Lung (tissue), 12 donors: Measurements from ENCODE around the gene PTPN13. TPM values are rescaled to one million over a fixed set of nuclear protein-coding genes. Genes with fewer than 3 reads are reported as not detected.

Experiments used
- ATAC-seq: fragments of 200-7000 bp; cut with Tn5 transposase; one replicate; pipeline ENCODE4 v1.9.1; 2020; ENCODE audit warnings: moderate number of reproducible peaks; ENCODE audit not compliant: insufficient read depth, low FRiP score
- DNase-seq, 3 donors: peaks; one replicate each; pipeline ENCODE4 v3.0.0-alpha.2; 2013 to 2017
- H3K27ac ChIP-seq, 2 donors: one replicate each; pipeline ENCODE4 v1.5.1; 2013; ENCODE audit warnings: mild to moderate bottlenecking in 2 of 2, moderate library complexity in 2 of 2, control low read depth in 1 of 2, inconsistent platforms in 1 of 2, low read depth in 1 of 2, low read length in 1 of 2
- H3K27me3 ChIP-seq, 3 donors: one replicate each; pipeline ENCODE4 v1.5.1; 2013; ENCODE audit warnings: low read length in 2 of 3; ENCODE audit not compliant: control insufficient read depth in 3 of 3, insufficient read depth in 3 of 3
- H3K36me3 ChIP-seq, 4 donors: one replicate each; pipeline ENCODE4 v1.5.1; 2013; ENCODE audit warnings: low read length in 4 of 4, mild to moderate bottlenecking in 1 of 4, moderate library complexity in 1 of 4; ENCODE audit not compliant: control insufficient read depth in 4 of 4, insufficient read depth in 4 of 4
- H3K4me1 ChIP-seq, 5 donors: one replicate each; pipeline ENCODE4 v1.5.1; 2013; ENCODE audit warnings: low read length in 5 of 5, mild to moderate bottlenecking in 2 of 5, moderate library complexity in 1 of 5; ENCODE audit not compliant: control insufficient read depth in 5 of 5, insufficient read depth in 5 of 5
- H3K4me3 ChIP-seq: one replicate; pipeline ENCODE4 v1.5.1; 2013; ENCODE audit warnings: mild to moderate bottlenecking, control low read depth, moderate library complexity
- H3K9ac ChIP-seq, 2 donors: one replicate each; pipeline ENCODE4 v1.5.1; 2013; ENCODE audit warnings: low read length in 2 of 2, control low read depth in 1 of 2; ENCODE audit not compliant: insufficient read depth in 1 of 2
- H3K9me3 ChIP-seq, 4 donors: one replicate each; pipeline ENCODE4 v1.5.1; 2013; ENCODE audit warnings: low read length in 3 of 4, mild to moderate bottlenecking in 1 of 4, moderate library complexity in 1 of 4; ENCODE audit not compliant: control insufficient read depth in 4 of 4, insufficient read depth in 3 of 4
- WGBS, 2 donors: extraction: QIAGEN DNeasy Blood & Tissue Kit; methylation state at CpG; one replicate each; pipeline ENCODE4 v1.1.7; 2013; 5-methylcytosine and 5-hydroxymethylcytosine counted together
- polyA plus RNA-seq, 2 donors: library from polyadenylated mRNA; stranded (reverse); fragments of 200-250 nt; gene quantifications; one replicate each; pipeline ENCODE4 v1.2.1, GENCODE V29; 2013
- total RNA-seq, 2 donors: library from RNA; depleted of rRNA in 1 of 2; stranded (reverse); fragments of >200 nt in 1 of 2; gene quantifications; one replicate each; pipeline ENCODE4 v1.2.1, GENCODE V29; 2014 to 2021
- TF ChIP-seq, protein P1 (sequence below): IDR thresholded peaks from 2 replicates; pipeline ENCODE4 v1.5.1; 2012; ENCODE audit warnings: mild to moderate bottlenecking; ENCODE audit errors: control extremely low read depth, extremely low read depth
- donor health status: control.
- donor health status: control.
- donor health status: Bipolar disorder and iron deficiency.
- donor health status: healthy.
- donor health status: DM: yes; HTN: yes; CAD: no.

PTPN13 gene
- total and polyA plus RNA-seq, 4 donors = 8.3 to 95.0 (median 47.9) TPM

GRCh38 chr4:86569103-86569870, 24.8 kb upstream of the PTPN13 start:
- no peak for ATAC-seq
- H3K4me3 ChIP-seq = no peak overlapping the region
- H3K27ac ChIP-seq = no peak overlapping the region
- TF ChIP-seq, protein P1, sequence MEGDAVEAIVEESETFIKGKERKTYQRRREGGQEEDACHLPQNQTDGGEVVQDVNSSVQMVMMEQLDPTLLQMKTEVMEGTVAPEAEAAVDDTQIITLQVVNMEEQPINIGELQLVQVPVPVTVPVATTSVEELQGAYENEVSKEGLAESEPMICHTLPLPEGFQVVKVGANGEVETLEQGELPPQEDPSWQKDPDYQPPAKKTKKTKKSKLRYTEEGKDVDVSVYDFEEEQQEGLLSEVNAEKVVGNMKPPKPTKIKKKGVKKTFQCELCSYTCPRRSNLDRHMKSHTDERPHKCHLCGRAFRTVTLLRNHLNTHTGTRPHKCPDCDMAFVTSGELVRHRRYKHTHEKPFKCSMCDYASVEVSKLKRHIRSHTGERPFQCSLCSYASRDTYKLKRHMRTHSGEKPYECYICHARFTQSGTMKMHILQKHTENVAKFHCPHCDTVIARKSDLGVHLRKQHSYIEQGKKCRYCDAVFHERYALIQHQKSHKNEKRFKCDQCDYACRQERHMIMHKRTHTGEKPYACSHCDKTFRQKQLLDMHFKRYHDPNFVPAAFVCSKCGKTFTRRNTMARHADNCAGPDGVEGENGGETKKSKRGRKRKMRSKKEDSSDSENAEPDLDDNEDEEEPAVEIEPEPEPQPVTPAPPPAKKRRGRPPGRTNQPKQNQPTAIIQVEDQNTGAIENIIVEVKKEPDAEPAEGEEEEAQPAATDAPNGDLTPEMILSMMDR = no peak
- no peak for DNase-seq
- 77 to 96% methylated on average over 6 of the region's 6 CpGs for WGBS, 2 donors
- H3K9me3 ChIP-seq = no peaks in the 10 kb centered on the region
- H3K27me3 ChIP-seq = no peaks in the 10 kb centered on the region
- peaks cover 0 to 4% (median 0%) of the 10 kb centered on the region in 5 donors for H3K4me1 ChIP-seq
- H3K9ac ChIP-seq = no peak overlapping the region
- H3K36me3 ChIP-seq = no peaks in the 10 kb centered on the region

DNA sequence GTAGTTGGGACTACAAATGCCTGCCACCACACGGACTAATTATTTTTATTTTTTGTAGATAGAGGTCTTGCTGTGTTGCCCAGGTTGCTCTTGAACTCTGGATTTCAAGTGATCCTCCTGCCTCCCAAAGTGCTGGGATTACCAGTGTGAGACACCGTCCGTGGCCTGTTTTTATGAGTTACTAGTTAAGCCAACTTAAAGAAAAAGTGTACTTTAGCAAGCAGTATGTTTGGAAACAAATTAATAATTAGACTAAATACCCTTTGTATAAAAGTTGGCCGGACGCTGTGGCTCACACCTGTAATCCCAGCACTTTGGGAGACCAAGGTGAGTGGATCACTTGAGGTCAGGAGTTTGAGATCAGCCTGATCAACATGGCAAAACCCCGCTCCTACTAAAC, 14.2 kb upstream of the PTPN13 start:
- Histone ChIP-seq H3K36me3 (no peaks in the 10 kb centered on the region), H3K9me3 (no peaks in the 10 kb centered on the region), H3K4me3 (no peak overlapping the region), H3K27me3 (no peaks in the 10 kb centered on the region), H3K4me1 (no peaks in the 10 kb centered on the region), H3K9ac (no peak overlapping the region), H3K27ac (no peak overlapping the region)
- no peak for ATAC-seq
- DNase-seq = no peak
- WGBS, 2 donors = 80 to 86% methylated on average over 6 of the region's 6 CpGs
- TF ChIP-seq, protein P1 = no peak

DNA sequence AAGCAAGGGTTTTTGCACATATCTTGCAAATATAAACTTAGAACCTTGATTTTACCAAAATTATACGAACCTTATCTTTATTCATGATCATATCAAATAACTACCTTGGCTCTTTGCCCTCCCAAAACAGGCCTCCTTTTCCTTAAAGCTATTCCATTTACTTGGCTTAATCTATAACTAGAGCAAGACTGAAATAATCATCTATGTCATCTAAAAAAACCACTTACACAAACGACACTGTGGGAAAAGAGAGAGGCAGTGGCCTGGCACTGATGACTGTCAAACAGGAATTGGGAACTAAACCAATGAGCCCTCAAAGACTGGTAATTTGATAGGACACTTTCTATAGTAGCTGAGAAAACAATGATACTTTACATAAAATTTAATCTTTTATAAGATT, 11.7 kb upstream of the PTPN13 start:
- peak overlapping the region in 1 of 2 donors; percentile 55 for H3K9ac ChIP-seq
- peak in 1 of 3 donors; percentile 41 for DNase-seq
- H3K4me3 ChIP-seq = no peak overlapping the region

More for the DNA sequence above, 11.7 kb upstream of the PTPN13 start:
- ATAC-seq = no peak
- no peaks in the 10 kb centered on the region for H3K9me3 ChIP-seq
- no peaks in the 10 kb centered on the region for H3K4me1 ChIP-seq
- no peak overlapping the region for H3K27ac ChIP-seq
- no peaks in the 10 kb centered on the region for H3K36me3 ChIP-seq
- WGBS, 2 donors = 25 to 49% methylated on average over 2 of the region's 2 CpGs
- TF ChIP-seq, protein P1 = no peak
- H3K27me3 ChIP-seq = no peaks in the 10 kb centered on the region
